NOMO-1 treated with DMSO at 0.1 percent for 48 hours (cell line): ENCODE measurements around the gene GALNT2.

Experiments used
- DNase-seq: peaks from one replicate; lab custom pipeline; 2025; ENCODE audit not compliant: unreplicated experiment; lab: John Stamatoyannopoulos, UW

Gene GALNT2

DNA sequence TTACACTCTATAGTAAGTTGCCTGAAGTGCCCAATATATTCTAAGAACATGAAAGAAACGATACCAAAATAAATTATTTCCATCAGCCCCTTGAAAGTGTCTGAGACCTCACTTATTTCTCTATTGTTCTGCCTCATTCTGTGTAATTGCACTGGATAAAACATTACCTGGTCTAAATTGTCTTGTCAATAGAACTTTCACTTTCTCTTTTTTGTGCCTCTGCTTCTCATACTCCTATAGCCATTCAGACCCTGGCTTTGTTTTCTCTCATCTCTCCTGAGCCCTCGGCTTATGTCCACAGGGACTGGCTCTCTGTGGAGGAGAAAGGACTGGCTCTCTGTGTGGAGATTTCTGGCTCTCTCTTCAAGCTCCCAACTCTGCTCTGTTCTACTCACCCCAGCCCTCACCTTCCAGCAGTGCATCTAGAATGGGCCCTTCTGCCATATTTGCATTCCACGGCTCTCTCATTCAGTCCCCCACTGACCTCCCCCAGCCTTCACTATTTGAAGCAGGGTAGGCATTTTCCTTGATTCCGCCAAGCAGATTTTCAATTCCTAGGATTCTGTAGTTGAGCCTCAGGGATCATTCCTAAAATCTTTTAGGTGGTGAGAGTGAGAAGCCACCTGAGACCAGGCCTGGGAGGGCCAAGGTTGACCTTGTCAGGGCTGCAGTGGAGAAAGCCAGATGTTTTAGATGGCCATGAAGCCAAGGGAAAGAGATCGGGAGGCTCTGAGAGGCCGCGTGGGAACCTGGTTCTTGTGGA is 15.9 kb upstream of the GALNT2 start:
- no peak for DNase-seq

DNA sequence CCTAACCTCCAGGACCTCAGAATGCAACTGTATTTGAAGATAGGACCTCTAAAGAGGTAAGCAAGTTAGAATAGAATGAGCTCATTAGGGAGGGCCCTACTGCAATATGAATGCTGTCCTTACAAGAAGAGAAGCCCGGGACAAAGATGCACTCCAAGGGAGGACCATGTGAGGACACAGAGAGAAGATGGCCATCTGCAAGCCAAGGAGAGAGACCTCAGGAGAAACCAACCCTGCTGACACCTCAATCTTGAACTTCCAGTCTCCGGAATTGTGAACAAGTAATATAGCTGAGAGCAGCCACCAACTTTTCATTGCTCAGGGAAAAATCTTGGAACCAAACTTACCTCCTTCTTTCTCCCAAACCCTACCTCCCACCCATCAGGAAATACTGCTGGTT is 15.0 kb upstream of the GALNT2 start:
- DNase-seq, result no peak

DNA sequence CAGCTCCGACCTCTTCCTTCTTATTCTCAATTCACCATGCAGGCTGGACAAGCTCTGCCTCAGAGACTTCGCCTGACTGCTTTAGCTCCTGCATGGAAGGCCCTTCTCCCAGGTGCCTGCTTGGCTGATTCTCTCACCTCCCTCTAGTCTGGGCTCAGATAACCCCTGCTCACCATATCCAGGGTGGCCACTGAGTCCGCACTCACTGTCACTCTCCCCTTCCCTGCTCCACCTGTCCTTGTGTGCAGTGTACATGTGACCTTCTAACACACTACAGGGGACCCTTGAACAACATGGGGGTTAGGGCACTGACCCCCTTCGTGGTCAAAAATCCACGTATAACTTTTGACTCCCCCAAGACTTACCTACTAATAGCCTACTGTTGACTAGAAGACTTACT is 14.4 kb upstream of the GALNT2 start:
- no peak for DNase-seq

DNA sequence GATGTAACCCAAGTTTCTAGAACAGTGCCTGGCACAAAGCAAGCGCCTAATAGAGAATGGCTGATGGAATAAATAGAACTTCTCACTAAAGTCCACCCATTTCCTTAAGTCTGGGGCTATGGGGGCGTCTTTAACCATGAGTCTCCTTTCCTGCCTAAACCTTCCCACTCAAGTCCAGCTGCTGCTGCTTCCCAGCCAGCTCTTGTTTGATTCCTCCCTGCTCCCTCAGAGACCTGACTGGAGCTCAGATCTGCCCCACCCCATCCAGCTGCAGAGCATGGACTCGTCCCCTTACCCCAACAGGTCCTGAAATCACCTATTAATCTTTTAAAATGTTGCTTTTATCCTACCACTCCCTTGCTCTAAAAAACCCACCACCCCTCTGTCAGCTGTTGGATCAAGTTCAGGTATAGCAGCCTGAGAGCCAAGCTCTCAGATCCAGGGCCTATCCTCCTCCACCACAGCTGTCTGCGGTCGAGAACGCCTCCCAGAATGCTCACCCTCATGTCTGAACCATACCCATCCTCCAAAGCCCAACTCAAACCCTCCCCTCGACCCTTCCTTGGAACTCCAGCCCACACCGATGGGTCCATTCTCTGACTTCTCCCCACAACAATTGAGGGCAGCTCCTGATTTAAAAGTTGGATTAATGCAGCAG is 12.8 kb upstream of the GALNT2 start:
- no peak for DNase-seq

DNA sequence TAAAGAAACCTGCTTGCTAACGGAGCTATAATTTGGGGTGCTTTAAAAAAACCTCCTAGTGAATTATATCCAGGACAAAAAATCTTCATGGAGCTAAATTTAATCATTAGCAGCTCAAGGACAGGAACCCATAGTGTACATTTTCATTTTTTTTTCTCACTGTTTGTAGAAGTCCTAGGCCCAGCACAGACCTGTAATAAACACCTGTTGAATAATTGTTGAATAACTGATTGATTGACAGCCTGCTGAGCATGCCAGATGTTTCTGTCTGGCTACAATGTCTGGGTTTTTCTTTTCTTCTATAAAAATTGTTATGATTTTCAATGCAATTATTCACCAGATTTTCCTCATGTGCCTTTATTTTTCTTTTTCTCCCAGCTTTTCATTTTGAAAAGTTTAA is 10.9 kb upstream of the GALNT2 start:
- no peak for DNase-seq

DNA sequence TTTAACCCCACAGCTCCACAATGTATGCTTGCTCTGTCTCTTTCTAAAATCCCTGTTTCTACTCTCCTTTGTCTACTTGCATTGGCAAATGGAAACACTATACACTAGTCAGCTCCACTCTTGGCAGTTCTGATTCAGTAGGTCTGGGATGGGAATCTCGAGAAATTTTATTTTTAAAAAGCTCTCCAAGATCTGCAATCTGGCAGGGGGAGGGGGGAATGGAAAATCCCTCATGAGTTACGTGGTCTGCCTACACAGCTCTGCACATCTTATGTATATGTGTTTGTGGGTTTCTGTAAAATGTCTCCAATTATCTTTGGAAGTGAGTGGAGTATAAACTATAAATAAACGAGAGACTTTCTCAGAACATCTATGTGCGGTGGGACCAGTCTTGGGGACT is 9.9 kb upstream of the GALNT2 start:
- DNase-seq, result no peak

DNA sequence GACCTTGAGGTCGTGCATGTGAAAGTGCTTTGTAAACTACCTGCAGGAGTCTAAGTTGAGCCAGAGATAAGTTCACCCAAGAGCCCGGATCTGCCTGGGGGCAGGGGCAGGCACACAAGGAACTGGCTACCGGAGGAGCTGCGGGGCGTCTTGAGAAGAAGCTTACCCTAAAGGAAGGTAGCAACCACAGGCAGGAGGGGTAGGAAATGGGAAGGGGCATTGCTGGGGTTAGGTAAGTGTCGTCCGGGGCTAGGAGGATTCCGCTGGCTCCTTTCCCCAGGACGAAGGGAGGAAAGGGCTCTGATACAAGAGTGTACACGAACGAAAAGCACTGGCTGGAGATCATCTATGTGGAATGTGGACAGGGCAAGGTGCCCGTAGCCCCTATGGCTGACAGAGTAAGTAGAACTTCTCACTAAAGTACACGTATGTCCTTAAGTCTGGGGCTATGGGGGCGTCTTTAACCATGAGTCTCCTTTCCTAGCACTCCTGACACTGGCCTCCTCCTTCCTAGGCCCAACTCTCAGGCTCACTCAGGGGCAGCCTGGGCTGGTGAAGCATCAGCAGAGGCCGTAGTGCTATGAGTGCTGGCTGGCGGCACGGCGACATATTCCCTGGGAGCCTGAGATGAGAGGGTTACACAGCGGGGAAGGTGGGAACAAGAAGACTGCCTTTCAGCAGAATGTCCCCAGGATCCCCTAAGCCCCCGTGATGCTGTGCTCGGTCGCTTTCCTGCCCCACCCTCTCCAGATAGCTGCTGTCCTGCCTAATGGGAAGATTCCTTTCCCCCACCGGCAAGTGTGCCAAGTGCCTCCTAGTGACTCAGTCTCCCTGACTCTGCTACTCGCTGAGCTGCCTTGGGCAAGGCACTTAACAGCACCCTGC is 9.1 kb upstream of the GALNT2 start:
- DNase-seq, result no peak

DNA sequence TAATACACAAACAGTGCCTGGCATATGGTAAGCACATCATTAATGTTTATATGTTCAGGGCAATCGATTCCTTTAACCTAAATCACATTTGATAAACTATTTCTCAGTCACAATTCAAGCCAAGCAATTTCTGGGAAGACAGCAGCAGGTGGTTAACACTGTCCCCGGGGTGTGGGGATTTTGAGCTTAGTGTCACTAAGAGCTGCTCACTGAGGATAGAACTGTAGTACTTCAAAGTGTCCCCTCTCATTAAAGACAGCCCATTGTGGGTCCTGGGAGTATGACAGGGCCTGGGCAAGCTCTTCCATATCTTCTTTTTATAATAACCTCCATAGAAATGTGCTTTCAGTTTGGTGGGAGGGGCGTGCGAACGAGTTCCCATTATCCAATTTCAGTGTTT is 8.4 kb upstream of the GALNT2 start:
- DNase-seq, result no peak

DNA sequence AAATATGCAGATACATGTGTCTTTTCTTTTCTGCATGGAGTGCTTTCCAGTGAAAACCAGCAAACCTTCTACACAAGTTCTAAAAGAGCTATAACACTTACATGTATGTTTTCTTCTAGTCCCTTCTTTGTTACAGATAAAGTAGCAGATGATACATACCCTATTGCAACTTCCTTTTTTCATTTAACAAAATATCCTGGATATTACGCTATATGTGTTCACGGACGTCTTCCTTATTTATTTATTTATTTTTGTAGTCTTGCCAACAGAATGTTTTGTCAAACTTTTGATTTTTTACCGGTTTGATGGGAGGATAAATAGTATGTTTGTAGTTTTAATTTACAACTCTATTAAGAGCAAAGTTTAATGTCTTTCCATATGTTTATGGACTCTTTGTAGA is 5.2 kb upstream of the GALNT2 start:
- no peak for DNase-seq

DNA sequence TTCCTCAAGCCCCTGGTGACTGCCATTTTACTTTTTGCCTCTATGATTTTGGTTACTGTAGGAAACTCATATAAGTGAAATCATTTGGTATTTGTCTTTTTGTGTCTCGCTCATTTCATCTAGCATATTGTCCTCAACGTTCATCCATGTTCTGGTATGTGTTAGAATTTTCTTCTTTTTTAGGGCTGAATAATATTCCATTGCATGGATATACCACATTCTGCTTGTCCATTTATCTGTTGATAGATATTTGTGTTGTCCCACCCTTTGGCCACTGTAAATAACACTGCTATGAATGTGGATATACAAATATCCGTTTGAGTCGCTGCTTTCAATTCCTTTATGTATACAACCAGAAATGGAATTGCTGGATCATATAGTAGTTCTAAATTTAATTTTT is 4.5 kb upstream of the GALNT2 start:
- no peak for DNase-seq

DNA sequence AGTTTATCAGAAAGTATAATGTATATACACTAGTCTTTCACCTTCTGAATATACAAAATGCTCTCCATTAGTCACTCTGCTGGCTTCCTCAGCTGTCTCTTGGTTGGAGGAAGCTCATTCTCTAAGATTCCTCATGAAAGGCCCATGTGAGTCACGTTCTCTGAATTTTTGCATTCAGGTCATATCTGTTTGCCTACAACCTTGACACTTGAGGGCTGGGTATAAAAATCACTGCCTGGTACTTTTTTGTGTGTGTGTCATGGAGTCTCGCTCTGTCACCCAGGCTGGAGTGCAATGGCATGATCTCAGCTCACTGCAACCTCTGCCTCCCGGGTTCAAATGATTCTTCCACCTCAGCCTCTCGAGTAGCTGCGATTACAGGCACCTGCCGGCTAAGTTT is 2.8 kb upstream of the GALNT2 start:
- no peak for DNase-seq

DNA sequence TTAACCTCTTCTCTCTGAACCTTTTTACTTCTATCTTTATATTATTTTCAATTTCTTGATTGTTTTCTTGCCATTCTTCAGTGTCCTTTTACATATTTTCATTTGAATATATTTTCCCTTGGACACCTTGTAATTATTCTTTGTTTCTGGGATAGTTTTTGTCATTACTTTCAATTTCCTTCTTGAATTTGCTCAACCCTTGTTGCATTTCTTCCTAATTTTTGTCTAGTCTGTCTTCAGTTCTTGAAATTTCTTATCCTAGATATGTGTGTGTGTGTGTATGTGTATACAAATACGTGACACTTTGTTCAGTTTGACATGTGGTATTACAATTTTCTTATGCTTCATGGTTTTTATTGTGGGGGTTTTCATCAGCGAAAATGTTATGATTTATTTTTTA is 1.9 kb upstream of the GALNT2 start:
- DNase-seq, result no peak

DNA sequence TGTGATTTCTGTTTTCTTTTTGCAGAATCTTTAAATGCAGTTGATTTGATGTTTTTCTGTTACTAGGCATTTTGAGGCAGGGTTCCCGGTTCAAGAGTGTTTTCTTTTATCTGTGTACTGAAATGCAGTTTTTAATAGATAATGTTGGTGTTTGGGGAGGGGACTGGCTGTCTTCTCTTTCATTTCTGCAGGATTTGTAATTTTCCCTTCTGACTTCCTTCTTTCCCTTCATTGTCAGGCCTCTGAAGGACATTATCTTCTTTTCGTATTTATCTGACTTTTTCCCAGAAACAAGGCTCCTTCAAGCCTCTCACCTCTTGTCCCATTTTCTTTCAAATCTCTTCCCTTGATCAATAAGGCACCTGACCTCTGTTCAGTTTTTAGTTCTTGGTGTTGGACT is 1.5 kb upstream of the GALNT2 start:
- DNase-seq, result no peak

DNA sequence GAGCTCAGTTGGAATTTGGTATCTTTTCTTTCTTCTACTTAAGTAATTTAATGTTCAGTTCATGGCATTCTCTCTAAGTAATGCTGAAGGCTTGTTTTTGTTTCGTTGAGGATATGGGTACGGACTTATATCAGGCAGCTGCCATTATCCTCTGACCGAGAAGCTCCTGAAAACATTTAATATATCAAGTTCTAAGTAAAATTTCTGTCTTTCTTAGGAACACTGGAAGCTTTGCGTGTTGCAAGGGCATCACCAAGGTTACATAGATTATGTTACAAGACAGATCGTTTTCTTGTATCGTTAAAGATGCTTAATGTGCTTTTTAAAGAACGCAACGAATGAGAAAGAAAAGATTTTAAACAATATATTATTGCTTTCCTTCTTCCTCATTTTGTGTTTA is 1.0 kb upstream of the GALNT2 start:
- no peak for DNase-seq

DNA sequence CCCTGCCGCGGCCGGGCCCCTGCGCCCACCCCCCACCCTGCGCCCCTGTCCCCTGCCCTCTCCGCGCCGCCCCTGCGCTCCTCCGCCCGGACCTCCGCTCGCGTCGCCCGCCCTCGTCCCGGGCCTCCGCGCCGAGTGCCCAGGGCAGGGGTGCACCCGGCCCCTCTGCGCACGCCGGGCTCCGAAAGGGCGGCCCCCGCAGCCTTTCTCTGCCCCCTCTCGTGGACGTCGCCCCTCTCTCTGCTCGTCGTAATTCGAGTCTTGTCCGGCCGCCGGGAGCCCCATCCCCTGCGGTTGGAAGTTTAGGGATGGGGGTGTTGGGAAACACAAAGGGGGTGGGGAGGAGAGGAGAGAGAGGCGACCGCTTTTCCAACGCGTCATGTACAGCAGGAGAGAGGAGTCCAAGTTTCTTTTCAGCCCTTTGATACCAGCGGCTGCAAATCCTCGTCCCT is 407 bp downstream of the GALNT2 start:
- no peak for DNase-seq

DNA sequence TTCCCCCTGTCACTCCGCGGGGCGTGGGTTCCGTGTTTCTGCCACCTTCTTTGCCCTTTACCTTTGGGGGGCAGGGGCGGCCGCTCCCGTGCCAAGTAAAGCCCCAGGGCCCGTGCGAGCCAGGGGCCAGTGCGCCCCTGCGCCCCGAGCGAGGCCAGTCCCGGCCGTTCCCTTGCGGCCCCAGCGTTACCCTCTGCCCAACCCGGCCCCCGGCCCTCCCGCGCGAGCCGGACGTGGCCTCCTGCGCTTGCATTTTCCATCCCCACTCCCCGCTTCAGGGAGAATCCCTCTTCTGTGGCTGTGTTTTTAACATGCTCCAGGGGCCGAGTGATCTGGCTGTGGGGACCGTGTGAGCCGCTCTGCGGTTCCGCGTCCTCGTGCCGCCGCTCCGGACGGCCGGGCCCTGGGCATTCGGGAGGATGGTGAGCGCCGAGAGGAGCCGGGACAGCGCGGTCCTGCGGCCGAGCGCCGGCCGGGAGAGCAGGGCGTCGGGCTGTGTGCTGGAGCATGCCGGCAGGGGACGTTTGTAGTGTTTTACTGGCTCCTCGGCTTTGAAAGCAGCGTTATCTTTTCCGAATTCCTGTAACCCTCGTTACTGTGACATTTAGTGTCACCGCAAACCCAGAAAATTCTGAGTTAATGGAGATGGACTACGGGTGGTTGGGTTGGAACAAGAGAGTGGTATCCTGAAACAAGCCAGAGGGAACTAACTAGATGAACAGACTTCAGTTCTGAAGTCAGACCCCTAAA is 1.0 kb downstream of the GALNT2 start:
- no peak for DNase-seq

DNA sequence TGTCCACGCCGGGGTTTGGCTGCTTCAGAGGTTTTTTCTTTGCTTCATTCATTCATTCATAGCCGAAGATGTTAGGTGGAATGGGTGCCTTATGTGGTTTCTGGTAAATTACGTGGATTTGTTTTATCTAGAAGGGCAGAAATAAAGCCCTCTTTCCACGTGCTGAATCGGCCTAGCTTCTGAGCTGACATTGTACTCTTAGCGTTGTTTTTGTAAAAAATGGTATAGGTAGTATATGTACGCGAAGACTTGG is 1.5 kb downstream of the GALNT2 start:
- no peak for DNase-seq

DNA sequence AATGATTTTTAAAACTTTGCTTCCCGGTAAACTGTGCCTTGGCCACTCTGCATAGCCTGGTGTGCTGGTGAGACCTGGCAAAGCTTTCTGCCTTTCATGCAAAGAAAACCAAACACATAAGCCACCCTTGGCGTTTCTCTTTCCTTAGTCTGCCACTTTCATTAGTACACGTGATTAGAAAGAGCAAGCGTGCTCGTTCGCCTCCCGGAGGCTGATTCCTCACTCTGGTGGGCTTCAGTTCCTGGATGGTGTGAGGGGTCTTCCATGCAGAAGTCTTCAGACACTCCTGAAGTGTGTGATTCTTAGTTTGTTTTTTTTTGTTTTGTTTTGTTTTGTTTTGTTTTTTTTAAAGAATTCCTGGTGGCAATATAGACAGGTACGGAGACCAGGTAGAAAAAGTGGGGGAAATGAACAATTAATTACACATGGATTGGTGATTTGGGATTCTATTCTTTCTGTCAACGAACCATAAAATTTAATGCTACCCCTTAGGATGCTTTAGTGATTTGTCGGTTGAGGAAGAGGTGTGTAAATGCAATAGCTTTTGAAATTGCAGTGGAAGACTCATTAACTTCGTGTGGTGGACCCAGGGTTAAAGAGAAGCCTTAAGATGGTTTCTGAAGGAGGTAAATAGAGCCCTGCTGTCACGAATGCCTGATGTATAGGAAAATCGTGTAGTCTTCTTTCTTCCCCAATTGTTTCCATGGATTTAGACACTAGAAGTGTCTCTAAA is 2.1 kb downstream of the GALNT2 start:
- DNase-seq, result no peak

DNA sequence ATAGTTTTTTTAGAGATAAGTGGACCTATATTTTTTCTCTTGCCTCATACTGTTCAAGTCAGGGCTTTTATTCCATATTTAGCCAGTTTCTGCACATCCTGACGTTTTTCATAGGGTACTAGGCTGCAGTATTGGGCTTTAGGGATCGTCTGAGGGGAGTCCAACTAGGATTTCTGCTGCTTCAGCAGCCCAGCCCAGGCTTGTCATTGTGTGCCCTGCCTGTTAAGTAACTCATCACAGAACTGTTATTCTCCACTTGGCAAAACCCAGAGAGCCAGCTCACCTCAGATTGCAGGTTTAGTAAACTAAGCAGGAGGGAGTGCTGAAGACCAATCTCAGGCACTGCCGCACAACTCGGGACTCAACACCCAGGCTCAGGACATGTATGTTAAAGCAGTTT is 2.8 kb downstream of the GALNT2 start:
- no peak for DNase-seq

DNA sequence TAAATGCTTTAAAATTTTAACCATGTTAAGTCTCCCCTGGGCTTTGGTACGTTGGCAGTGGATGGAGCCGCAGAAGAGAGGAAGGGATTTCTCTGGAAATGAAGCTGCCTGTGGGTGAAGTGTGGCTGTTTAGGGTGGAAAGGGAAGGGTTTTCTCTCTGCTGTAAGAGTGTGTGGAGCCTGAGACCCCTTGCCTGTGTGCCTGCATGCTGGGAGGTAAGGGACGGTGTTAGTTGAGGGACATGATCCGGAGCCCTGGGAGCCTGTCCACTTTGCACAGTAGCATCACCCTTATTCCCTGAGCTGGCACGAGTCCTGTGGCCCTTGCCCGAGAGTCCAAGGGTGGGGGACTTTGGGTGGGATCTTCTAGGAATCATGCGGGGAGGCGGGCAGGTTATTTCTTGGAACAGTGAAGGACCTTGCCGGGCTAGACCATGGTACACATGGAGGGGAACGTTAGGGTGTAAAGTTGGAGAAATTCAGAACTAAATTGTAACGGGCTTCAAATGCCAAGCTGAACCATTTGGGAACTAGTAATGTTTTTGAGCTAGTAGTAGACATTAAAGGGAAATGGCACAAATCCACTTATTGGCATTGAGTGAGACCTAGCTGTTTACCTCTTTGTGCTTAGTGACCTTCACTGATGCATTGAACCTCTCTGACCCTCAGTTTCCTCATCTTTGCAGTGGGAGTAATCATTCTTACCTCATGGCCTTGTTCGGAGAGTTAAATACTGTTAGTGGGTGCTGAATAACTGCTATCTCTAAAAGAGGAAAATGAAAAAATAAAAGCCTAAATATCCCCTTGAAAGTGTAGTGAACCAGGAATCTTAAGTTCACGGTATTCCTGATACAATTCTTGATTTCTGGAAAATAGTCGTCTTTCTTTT is 3.5 kb downstream of the GALNT2 start:
- no peak for DNase-seq
